HG03060 (cell line): ENCODE measurements around the gene MRPS6.

Experiments
- ATAC-seq: cut with Tn5 transposase; IDR thresholded peaks from one replicate; pipeline ENCODE4 v1.9.1; 2021; ENCODE audit warnings: low read depth, moderate number of reproducible peaks; ENCODE audit not compliant: unreplicated experiment

The MRPS6 gene

GRCh38 chr21:34174470-34174869 lies 101.1 kb downstream of the MRPS6 start:
- ATAC-seq: no peak

- ATAC-seq: no peak
Observed at GRCh38 chr21:34176448-34176847, 103.1 kb downstream of the MRPS6 start.

GRCh38 chr21:34177919-34178567 lies 104.7 kb downstream of the MRPS6 start:
- ATAC-seq: no peak

GRCh38 chr21:34179204-34179935 lies 106.0 kb downstream of the MRPS6 start:
- no peak for ATAC-seq

GRCh38 chr21:34180407-34180806 lies 107.0 kb downstream of the MRPS6 start:
- ATAC-seq: no peak

GRCh38 chr21:34180826-34181359 lies 107.5 kb downstream of the MRPS6 start:
- ATAC-seq: no peak

GRCh38 chr21:34181431-34182039 lies 108.2 kb downstream of the MRPS6 start:
- no peak for ATAC-seq

GRCh38 chr21:34182436-34182835 lies 109.1 kb downstream of the MRPS6 start:
- no peak for ATAC-seq

GRCh38 chr21:34183331-34183928 lies 110.1 kb downstream of the MRPS6 start:
- no peak for ATAC-seq

- no peak for ATAC-seq
Observed at GRCh38 chr21:34184232-34184631, 110.9 kb downstream of the MRPS6 start.

GRCh38 chr21:34185026-34185750 lies 111.8 kb downstream of the MRPS6 start:
- no peak for ATAC-seq

GRCh38 chr21:34186109-34186719 lies 112.8 kb downstream of the MRPS6 start:
- no peak for ATAC-seq

GRCh38 chr21:34187935-34188334 lies 114.6 kb downstream of the MRPS6 start:
- no peak for ATAC-seq

GRCh38 chr21:34189506-34189905 lies 116.1 kb downstream of the MRPS6 start:
- no peak for ATAC-seq

GRCh38 chr21:34190576-34191321 lies 117.4 kb downstream of the MRPS6 start:
- no peak for ATAC-seq

- no peak for ATAC-seq
Observed at GRCh38 chr21:34191876-34192275, 118.5 kb downstream of the MRPS6 start.
